IMR-90 (cell line): ENCODE measurements around the gene IGFBP1.

Source experiments
- CHD1 ChIP-seq: IDR thresholded peaks from 2 replicates; pipeline ENCODE4 v1.6.1; 2012; ENCODE audit warnings: low read depth, low read length, improper control_type of control experiment
- NFE2L2 ChIP-seq: fragments of 150-350 bp; IDR thresholded peaks from 2 replicates; pipeline ENCODE4 v1.6.1; 2016; ENCODE audit warnings: low read depth, mild to moderate bottlenecking, low read length
- POLR2A ChIP-seq: IDR thresholded peaks from 2 replicates; pipeline ENCODE4 v1.6.1; 2012; ENCODE audit warnings: mild to moderate bottlenecking, low read depth, low read length
- RAD21 ChIP-seq: IDR thresholded peaks from 2 replicates; pipeline ENCODE4 v1.6.1; 2012; ENCODE audit warnings: low read length, improper control_type of control experiment
- TF ChIP-seq, protein P1 (sequence below): conservative IDR thresholded peaks from 2 replicates; pipeline ENCODE4 v1.5.1; 2012; ENCODE audit warnings: mild to moderate bottlenecking, low read depth, low read length, improper control_type of control experiment

DNA sequence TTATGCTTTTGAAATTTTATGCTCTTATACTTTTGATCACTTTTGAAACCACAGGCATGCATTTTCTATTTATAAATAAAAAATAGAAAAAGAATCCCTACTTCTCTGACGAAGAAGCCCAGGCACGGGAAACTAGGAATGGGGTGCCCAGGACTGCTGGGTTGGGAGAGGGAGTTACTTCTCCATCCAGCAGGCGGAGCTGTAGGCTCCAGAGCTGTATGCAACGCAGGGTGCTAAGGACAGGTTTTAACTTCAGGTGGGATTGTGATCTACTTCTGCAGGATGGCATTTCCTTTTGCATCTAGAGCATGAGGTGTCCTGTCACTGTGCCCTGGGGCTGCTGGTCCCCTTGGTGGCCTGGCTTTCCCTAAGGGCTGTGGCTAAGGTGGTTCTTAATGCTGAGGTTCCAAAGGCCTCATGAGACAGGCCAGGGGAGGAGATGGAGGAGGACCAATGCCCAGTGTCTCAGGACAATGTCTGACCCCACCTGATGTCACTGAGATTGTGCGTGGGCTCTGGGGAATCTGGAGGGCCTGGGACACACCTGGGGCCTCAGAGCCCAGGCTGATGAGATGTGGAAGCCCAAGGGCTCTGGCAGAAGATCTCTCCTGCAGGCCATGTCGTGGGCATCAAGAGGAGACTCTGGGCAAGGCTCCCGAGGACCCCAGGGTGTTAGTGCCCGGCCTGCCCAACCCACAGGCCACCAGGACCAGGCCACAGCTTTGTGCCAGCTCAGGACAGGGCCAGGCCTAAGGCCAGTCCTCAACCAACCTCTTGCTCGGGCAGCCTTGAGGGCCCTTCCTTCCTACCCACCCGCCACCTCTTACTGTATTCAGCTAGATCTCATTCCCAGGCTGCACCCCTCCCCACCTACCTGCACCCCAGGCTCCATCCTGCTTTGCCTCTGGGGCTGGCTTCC lies 15.9 kb upstream of the IGFBP1 start:
- TF ChIP-seq POLR2A (no peak), NFE2L2 (no peak), RAD21 (peak; percentile 17; the same call in 1 of the 2 replicates), CHD1 (no peak)
- TF ChIP-seq, protein P1, sequence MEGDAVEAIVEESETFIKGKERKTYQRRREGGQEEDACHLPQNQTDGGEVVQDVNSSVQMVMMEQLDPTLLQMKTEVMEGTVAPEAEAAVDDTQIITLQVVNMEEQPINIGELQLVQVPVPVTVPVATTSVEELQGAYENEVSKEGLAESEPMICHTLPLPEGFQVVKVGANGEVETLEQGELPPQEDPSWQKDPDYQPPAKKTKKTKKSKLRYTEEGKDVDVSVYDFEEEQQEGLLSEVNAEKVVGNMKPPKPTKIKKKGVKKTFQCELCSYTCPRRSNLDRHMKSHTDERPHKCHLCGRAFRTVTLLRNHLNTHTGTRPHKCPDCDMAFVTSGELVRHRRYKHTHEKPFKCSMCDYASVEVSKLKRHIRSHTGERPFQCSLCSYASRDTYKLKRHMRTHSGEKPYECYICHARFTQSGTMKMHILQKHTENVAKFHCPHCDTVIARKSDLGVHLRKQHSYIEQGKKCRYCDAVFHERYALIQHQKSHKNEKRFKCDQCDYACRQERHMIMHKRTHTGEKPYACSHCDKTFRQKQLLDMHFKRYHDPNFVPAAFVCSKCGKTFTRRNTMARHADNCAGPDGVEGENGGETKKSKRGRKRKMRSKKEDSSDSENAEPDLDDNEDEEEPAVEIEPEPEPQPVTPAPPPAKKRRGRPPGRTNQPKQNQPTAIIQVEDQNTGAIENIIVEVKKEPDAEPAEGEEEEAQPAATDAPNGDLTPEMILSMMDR, result peak; percentile 43
